NCI-H82 (cell line): ENCODE measurements around the gene NASP.

Experiments used
- DNase-seq: peaks from one replicate; lab custom pipeline; 2025; lab: John Stamatoyannopoulos, UW

Gene NASP, protein sequence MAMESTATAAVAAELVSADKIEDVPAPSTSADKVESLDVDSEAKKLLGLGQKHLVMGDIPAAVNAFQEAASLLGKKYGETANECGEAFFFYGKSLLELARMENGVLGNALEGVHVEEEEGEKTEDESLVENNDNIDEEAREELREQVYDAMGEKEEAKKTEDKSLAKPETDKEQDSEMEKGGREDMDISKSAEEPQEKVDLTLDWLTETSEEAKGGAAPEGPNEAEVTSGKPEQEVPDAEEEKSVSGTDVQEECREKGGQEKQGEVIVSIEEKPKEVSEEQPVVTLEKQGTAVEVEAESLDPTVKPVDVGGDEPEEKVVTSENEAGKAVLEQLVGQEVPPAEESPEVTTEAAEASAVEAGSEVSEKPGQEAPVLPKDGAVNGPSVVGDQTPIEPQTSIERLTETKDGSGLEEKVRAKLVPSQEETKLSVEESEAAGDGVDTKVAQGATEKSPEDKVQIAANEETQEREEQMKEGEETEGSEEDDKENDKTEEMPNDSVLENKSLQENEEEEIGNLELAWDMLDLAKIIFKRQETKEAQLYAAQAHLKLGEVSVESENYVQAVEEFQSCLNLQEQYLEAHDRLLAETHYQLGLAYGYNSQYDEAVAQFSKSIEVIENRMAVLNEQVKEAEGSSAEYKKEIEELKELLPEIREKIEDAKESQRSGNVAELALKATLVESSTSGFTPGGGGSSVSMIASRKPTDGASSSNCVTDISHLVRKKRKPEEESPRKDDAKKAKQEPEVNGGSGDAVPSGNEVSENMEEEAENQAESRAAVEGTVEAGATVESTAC

DNA sequence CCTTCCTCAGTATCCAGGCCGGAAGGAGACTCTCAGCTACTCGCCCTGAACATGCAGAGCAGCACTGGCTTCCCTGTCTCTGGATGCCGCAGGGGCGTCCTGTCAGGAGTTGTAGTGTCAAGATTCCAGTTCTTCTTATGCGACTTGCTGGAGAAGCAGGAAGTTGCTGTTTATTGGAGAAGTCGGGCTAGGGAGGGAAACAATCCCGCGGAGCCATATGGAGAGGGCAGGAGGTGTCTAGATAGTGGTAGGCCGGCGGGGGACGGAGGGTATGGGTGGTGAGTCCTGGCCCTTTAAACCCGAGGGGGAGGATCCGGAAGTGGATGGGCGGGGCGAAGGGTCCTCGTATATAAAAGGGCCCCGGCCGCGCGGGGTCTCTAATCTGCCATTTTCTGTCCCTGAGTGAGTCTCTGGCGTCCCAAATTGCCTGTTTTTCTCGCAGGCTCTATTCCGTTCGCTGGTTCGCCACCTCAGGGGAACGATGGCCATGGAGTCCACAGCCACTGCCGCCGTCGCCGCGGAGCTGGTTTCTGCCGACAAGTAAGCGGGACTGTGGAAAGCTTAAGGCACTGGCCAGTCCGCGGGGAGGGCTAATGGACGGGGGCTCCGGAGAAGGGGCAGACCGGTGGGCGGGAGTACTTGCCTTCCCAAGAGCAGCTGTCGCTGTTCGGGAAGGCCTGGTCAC lies at the start of gene NASP:
Gene NASP (plus strand): TSS at position 376 of the 685 bp plus-strand sequence. CDS start 106 bp downstream, at position 482.
- DNase-seq = peak; percentile 95

DNA sequence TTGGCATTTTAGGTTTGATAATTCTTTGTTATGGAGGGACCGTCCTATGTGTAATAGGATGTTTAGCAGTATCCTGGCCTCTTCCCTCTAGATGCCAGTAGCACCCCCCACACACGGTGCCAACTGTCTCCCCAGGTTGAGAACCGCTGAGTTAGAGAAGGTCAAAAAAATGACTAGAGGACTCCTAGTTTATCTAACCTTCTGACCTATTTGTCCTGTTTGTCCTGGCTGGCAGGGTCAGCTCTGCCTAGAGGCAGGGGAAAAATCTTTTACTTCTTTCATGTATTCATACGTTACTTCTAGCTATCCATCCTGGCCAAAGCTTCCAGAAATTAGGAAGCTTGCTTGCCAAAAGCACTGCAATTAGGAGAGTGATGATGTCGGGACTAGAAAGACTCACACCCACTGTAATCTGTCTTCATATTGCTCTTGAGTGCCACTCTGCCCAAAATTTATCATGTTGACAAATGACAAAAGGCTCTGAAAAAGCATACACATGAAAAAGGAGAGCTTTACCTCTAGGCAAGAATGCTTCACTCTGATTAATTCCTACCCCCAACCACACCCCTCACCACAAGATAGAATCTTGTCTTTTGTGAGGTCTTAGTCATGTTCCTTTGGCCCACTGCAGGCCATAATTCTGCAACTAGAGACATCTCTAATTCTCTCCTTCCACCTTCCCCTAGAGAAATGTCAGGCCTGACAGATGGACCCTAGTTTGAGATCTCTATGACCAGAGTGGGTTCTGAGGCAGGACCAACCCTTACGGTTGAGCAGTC lies 47.7 kb upstream of the NASP start:
- DNase-seq = no peak

DNA sequence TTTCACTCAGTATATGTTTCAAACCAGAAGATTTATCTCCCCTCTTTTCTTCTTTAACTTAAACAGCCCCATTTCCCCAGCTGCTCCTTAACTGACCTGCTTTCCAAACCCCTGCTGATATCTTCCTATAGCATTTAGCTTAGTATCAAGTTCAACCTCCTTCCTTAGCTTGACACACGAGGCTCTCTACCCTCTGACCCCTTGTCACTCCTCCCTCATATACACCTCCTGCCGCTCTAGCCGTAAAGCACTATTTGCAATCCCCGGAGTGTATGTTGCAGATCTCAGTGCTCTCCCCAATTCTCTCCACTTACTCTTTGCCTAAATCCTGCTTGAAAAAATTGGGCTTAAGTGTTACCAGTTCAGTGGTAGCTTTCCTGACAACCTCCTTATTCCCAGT lies 47.0 kb upstream of the NASP start:
- DNase-seq = no peak

DNA sequence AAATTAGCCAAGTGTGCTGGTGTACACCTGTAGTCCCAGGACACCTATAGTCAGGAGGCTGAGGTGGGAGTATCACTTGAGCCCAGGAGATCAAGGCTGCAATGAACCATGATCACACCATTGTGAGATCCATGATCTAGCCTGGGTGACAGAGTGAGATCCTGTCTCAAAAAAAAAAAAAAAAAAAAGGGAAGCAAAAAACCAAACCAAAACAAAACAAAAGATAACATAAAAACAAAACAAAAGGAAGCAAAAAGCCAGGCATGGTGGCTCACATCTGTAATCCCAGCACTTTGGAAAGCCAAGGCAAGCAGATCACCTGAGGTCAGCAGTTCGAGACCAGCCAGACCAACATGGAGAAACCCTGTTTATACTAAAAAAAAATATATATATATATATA lies 42.6 kb upstream of the NASP start:
- DNase-seq = no peak

DNA sequence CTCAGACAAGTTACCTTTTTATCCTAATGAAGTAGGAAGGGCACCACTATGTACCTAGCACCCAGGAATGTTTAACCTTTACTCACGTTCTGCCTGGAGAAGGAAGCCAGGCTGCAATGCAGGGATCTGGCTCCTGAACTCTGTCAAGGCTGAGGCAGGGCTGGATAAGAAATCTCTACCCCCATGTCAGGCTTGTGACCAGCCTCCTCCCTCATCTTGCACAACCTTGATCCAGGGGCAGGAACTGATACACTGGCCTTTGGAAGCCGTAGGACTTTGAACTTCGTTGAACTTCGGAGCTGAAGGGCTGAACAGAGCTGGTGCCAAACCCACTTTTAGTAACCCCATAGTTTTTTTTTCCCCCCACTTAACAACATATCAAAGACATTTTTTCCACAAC lies 41.2 kb upstream of the NASP start:
- no peak for DNase-seq

DNA sequence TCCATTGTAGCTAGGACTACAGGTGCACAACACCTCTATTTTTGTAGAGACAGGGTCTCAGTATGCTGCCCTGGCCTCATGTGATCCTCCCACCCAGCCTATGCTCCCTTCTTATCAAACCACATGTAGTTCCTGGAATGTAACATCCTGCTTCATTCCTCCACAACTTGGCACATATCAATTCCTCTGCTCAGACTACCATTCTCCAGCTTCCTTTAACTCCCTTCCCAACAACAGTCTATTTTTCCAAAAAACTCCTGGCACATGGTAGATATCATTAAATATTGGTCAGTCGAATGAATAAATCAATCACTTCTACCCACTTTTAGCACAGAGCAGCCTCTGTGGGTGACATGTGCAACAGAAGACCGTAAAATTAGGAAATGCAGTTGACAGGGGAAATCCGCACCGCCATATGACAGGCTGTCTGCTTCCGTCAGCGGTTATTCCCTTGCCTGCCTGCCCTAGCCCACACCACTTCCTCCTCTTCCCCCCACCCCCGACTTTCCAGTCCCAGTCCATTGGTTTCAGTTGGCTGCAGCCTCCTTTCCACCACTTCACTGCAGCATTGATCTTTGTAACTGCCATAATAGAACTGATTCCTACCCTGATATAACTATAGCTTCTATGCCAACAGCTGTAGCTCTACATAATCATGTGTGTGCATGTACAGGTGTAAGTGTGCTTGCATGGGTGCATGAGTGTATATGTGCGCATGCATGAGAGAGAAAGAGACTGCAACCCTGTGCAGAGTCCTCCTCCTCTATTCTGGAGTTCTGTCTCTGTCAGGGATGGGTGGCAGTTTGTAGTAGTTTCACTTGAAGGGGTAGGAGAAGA lies 40.0 kb upstream of the NASP start:
- DNase-seq = peak; percentile 45

DNA sequence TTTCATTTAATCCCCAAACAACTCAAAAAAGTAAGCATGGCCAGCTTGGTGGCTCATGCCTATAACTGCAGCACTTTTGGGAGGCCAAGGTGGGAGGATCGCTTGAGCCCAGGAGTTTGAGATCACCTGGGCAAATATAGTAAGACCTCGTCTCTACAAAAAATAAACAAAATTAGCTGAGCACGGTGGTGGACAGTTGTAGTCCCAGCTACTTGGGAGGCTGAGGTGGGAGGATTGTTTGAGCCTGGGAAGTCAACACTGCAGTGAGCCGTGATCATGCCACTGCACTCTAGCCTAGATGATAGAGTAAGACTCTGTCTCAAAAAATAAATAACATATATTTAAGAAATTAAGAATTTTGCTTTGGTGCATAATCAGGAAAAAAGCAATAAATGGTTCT lies 39.3 kb upstream of the NASP start:
- DNase-seq = no peak

DNA sequence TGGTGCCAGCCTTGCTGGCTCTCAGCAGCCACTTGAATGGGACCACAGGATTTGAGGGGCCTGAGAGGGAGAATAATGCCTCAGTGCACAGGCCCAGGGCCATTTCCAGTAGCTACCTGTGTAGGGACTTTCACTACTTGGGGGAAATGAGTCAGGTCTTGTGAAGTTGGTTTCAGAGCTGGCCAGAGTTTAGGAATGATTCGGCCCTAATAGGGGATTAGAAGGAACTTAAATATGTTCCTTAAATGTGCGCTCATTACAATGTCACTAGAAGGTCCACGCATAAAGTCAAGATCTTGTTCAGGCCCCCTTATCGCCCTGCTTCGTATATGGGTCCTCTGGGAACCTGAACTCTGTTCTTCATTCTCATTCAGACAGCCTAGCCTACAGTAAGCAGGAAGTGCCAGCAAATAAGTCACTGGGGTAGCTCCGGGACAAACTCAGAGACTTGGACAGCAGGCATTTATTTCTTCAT lies 38.8 kb upstream of the NASP start:
- DNase-seq = no peak

DNA sequence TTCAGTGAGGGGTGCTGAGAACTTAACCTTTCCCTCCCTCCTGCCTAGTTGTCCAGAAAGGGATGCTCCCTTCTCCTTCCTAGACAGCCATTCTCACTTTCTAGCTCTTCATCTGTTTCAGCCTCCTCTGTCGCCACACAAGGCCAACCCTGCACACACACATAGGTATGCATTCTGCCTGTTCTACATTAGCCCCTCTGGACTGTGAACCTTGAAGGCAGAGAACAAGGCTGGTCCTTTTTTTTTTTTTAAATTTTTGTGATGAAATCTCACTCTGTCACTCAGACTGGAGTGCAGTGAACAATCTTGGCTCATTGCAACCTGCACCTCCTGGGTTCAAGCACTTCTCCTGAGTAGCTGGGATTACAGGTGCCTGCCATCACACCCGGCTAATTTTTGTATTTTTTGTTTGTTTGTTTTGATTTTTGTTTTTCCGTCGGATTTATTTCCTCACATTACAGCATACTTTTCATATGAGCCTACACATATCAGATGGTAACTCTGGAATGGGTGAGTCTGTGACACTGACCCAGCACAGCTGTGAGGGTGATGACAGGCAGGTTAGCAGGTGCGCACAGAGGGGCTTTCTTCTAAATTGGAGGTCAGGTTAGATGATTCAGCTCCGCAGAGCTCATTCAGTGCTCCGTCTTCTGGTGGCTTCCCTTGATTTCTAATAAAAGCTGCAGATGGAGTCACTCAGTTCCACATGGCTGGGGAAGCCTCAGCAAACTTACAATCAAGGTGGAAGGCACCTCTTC lies 38.1 kb upstream of the NASP start:
- no peak for DNase-seq

DNA sequence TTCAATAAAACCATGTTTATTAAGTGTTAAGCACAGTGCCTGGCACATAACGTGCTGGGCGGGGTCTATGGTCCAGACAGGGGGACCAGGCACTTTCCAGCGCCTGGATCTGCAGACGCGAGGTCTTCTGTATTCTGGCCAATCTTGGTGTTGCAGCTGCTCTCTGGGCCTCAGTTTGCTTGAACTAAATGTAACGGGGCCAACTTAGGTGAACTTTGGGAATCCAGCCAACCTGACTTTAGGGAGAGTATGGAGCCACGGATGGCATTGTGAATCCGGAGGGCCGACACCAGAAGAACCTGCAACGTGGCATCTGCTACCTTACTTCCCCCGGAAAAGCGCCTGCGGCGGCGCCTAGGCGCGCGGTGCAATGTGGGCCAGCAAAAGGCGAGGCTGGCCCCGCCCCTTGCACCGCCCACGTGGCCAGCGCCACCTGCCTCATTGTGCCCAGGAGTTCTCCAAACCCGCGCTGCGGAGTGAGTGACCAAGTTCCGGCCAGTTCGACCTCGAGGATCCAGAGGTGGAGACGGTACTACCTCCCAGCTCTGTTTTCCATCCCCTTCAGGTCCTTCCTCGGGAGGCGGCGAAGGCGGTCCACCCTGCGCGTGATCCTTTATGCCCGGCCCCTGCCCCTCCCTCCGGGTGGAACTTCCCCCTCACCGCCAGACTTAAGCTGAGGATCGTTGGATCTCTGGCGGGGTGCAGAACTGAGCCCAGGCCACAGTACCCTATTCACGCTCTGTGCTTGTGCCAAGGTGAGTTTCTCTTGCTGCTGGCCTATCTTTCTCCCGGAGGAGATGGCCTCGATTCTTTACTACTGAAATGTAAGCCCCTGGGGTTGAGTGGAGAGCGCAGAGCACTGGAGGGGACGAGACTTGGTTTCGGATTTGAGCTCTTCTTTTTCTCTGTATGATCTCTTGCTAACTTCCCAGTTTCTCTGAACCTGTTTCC lies 33.2 kb upstream of the NASP start, which contains the start of gene AKR1A1:
Gene AKR1A1 (plus strand): TSS at position 426 of the 951 bp plus-strand sequence. CDS start 10,969 bp downstream, outside the sequence.
- peak; percentile 97 for DNase-seq

DNA sequence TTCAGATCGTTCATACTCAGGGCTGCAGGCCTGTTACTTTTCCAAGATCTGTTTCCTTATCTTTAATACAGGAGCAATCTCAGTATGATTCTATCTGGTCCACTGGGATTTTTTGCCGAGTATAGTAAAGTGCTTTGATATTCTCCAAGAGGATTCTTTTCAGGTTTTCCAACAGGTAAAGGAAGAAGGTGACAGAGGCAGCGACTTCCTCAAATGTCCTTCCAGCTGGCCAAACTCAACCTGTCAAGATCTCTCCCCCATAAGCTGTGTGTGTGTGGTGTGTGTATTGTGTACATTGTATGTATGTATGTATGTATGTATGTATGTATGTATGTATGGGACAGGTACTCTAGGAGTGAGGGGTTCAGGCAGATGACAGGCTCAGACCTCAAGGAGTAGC lies 32.2 kb upstream of the NASP start:
- DNase-seq = no peak

DNA sequence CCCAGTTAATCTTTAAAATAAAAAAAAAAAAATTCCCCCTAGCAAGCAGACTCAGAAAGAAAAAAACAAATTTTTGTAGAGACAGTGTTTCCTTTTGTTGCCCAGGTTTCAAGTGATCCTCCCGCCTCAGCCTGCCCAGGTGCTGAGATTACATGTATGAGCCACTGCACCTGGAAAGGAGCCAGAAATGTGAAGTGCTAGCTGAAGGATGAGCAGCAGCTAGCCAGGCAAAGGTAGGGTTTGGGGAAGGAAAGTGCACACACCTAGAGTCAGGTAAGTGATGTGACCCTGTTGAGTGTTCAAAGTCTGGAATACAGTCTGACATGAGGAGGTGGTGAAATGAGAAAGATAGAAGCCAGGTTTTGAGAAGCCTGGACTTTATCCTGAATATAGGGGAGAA lies 31.5 kb upstream of the NASP start:
- no peak for DNase-seq

DNA sequence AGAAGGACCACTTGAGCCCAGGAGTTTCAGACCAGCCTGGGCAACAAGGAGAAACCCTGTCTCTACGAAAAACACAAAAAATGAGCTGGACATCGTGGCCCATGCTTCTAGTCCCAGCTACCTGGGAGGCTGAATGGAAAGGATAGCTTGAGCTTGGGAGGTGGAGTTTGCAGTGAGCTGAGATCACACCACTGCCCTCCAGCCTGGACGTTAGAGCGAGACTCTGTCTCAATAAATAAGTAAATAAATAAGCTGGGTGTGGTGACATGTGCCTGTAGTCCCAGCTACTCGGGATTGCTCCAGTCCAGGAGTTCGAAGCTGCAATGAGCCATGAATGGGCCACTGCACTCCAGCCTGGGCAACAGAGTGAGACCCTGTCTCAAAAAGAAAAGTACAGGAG lies 29.6 kb upstream of the NASP start:
- no peak for DNase-seq

DNA sequence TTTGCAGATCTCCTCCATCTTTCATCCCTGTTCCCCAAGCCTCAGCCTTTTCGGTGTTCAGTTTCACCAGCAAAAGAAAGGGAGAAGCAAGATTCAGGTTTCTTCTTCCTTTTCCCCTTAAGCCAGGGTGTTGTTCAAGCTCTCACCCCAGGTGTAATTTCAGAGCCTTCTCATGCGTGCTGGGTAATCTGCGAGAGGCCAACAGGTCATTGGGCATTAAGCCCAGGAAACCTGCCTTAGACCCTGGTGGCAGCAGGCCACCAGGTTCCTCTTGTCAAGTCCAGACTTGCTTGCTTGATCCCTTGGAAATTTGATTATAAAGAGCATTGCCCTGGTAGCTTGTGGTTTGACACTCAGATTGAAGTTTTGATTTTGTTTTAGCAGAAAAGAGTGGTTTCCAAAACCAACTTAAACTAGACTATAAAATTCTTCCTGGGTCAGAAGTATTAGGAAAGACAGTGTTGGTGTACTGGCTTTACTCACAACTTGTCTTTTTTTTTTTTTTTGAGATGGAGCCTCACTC lies 26.4 kb upstream of the NASP start:
- peak; percentile 48 for DNase-seq

DNA sequence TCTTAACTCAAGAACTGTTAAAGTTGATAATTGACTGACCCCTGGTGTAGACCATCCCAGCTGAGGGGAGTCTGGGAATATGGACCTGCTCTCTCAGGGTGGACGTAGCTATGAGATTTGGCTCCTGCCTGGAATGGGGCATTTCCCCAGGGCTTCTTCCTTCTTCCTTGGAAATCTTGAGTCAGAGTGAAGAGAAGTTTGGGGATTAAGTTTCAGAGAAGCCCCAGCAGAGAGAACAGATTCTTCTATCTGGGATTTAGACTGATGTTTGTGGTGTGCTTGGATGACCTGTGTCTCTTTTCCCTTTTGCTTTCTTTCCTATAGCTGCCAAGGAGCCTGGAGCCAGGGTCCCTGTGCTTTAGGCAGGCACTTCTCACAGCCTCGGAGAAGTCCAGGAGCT lies 20.0 kb upstream of the NASP start:
- DNase-seq = no peak

DNA sequence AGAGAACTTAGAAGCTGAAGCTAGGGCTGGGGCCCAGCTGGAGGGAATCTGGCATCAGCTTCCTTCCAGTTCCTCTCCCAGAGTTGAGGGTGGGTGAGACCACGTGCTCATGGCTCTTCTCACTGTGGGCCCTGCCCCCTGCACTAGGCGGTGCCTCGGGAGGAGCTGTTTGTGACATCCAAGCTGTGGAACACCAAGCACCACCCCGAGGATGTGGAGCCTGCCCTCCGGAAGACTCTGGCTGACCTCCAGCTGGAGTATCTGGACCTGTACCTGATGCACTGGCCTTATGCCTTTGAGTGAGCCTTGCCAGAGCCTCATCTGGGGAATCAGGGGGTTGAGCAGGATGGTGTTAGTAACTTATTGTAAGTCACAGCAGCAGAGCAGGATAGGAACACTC lies 17.1 kb upstream of the NASP start:
- no peak for DNase-seq

DNA sequence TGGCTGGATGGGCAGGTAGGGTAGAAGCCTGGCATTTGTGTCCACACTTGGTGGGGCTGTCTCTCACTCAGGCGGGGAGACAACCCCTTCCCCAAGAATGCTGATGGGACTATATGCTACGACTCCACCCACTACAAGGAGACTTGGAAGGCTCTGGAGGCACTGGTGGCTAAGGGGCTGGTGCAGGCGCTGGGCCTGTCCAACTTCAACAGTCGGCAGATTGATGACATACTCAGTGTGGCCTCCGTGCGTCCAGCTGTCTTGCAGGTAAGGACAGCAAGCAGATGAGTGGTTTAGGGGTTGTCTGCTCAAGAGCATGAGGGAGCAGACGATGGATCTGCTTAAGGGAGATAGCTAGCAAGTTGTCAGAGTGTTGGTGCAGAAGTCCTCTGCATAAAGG lies 15.9 kb upstream of the NASP start:
- DNase-seq = no peak

DNA sequence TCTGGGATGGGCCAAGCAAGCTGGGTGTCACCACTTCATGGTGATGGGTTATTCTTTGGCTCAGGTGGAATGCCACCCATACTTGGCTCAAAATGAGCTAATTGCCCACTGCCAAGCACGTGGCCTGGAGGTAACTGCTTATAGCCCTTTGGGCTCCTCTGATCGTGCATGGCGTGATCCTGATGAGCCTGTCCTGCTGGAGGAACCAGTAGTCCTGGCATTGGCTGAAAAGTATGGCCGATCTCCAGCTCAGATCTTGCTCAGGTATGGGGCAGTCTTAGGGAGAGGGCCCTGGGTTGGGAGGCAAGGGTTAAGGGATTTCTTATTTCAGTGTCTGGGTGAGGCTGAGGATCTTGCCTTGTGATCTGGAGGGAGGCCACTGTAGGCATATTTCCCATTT lies 15.4 kb upstream of the NASP start:
- DNase-seq = no peak

DNA sequence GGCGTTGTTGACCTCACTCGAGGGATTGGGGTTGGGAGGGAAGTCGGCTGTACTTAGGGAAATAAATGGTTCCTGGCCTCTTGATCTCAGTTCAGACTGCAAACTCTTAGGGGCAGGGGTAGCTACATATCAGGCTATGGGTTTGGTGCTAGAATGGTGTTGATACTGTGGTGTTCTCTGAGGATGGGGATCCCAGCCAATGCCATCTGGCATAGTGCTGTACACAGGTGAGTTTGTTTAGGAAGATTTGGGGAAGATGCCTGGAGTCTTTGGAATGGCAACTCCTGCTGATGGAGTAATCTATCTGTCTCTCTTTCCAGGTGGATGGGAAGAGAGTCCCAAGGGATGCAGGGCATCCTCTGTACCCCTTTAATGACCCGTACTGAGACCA lies 14.3 kb upstream of the NASP start:
- no peak for DNase-seq
